Neutrophil (primary cell): ENCODE measurements around the gene ST7.

Source experiments
- H3K27ac ChIP-seq: fragments of 200-600 bp; sonication (generic); 2 replicates; pipeline ENCODE4 v1.5.1; 2016; ENCODE audit warnings: mild to moderate bottlenecking, moderate library complexity
- H3K27me3 ChIP-seq: fragments of 200-600 bp; sonication (generic); 2 replicates; pipeline ENCODE4 v1.6.0; 2016; ENCODE audit warnings: mild to moderate bottlenecking
- H3K36me3 ChIP-seq: fragments of 200-600 bp; sonication (generic); 2 replicates; pipeline ENCODE4 v1.5.1; 2017
- H3K4me1 ChIP-seq, 2 experiments: fragments of 200-600 bp in 1 of 2; sonication (generic) in 1 of 2; 1 replicate in 1 of 2; 2 replicates in 1 of 2; pipeline versions ENCODE4 v1.5.1 to v1.6.1; 2013 to 2016; ENCODE audit warnings: low read depth in 1 of 2, low read length in 1 of 2, mild to moderate bottlenecking in 1 of 2, moderate library complexity in 1 of 2; ENCODE audit not compliant: control insufficient read depth in 1 of 2, insufficient read depth in 1 of 2
- H3K4me3 ChIP-seq, 2 experiments: fragments of 200-600 bp in 1 of 2; sonication (generic) in 1 of 2; 1 replicate in 1 of 2; 2 replicates in 1 of 2; pipeline ENCODE4 v1.5.1; 2013 to 2016; ENCODE audit warnings: low read depth in 1 of 2, low read length in 1 of 2, mild to moderate bottlenecking in 1 of 2, moderate library complexity in 1 of 2
- H3K9me3 ChIP-seq: fragments of 200-600 bp; sonication (generic); 2 replicates; pipeline ENCODE4 v1.5.1; 2016
- TF ChIP-seq, protein P1 (sequence below): fragments of 200-600 bp; sonication (generic); IDR thresholded peaks from 2 replicates; pipeline ENCODE4 v1.5.1; 2016; ENCODE audit warnings: antibody characterized with exemption

Gene ST7

DNA sequence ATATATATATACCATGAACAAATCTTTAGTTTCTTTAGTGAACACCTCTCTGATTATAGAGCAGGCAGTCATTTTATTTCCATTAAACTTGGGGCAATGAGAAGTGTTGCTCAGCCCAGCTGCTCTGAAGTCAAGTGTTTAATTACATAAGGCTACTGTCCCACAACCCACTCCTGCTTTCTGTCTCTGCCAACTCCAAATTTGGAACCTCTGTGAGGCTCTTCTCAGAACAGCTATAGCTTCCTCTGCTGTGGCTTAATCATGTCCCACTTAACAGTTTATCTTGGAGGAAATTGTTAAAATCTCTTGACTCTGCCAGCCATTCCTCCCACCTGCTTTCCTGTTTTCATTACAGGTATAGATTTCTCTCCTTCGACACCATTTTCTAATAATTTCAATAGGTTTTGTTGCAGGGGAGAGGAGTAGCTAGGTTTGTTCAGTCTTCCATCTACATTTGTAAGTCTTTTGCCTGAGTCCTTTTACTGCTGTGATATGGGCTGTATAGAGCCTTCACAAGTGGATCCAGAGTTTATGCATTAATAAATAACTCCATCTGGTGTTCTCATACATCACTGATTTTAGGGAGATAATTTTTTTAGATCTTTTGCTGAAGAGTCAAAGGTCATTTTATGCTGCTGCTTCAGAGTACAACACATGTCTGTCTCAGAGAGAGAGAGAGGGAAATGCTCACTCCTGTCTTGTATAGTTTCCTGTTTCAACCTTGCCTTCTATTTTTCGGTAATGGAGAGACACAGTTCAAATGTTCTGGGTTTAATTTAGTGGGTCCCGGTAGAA, 199.1 kb downstream of the ST7 start:
- no peaks in the 10 kb centered on the region for H3K4me1 ChIP-seq
- no peak overlapping the region for H3K4me3 ChIP-seq
- no peaks in the 10 kb centered on the region for H3K9me3 ChIP-seq
- no peak overlapping the region for H3K27ac ChIP-seq
- H3K36me3 ChIP-seq, result no peaks in the 10 kb centered on the region
- TF ChIP-seq, protein P1, sequence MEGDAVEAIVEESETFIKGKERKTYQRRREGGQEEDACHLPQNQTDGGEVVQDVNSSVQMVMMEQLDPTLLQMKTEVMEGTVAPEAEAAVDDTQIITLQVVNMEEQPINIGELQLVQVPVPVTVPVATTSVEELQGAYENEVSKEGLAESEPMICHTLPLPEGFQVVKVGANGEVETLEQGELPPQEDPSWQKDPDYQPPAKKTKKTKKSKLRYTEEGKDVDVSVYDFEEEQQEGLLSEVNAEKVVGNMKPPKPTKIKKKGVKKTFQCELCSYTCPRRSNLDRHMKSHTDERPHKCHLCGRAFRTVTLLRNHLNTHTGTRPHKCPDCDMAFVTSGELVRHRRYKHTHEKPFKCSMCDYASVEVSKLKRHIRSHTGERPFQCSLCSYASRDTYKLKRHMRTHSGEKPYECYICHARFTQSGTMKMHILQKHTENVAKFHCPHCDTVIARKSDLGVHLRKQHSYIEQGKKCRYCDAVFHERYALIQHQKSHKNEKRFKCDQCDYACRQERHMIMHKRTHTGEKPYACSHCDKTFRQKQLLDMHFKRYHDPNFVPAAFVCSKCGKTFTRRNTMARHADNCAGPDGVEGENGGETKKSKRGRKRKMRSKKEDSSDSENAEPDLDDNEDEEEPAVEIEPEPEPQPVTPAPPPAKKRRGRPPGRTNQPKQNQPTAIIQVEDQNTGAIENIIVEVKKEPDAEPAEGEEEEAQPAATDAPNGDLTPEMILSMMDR, result no peak
- no peaks in the 10 kb centered on the region for H3K27me3 ChIP-seq

DNA sequence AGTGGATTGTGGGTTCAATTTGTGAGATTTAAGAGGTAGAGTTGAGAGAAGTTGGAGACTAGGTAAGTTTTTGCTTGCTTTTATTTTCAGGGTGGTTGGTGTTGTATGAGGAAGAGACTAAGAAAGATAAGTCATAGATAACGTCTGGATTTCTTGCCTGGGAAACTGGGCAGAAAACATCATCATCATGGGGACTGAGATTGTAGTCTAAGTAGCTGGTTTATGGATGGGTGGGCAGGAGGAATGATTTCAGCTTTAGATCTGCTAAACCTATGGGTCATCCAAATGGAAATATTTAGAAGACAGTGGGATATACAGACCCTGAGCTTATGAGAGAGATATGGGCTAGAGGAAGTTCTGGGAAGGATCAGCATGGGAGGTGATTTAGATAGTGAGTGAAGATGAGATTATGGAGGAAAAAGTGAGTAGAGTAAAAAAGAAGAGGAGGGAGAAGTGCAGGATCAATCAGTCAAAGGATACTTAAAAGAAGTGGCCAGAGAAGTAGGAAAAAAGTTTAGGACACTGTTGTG, 199.8 kb downstream of the ST7 start:
- no peaks in the 10 kb centered on the region for H3K36me3 ChIP-seq
- H3K4me3 ChIP-seq, result no peak overlapping the region
- no peaks in the 10 kb centered on the region for H3K4me1 ChIP-seq
- H3K9me3 ChIP-seq, result no peaks in the 10 kb centered on the region
- no peak overlapping the region for H3K27ac ChIP-seq
- no peaks in the 10 kb centered on the region for H3K27me3 ChIP-seq
- TF ChIP-seq, protein P1, result no peak

DNA sequence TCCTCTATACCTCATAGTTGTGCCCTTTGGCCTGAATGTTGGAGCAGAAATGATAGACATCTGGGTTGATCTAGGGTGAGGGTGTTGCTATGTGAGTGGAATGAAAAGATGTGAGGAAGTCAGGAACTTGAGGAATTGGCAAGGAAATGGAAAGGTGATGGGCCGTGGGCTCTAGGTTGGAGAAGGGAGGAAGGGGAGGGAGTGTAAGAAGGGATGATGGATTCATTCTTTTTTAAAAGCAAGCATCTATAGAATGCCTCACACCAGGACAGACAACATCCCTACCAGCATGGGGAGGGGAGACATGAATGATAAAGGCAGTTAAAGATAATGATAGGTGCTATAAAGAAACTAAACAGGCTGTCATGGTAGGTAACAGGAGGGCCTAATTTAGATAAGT, 201.4 kb downstream of the ST7 start:
- no peaks in the 10 kb centered on the region for H3K27me3 ChIP-seq
- TF ChIP-seq, protein P1, result no peak
- H3K9me3 ChIP-seq, result no peaks in the 10 kb centered on the region
- no peaks in the 10 kb centered on the region for H3K4me1 ChIP-seq
- no peaks in the 10 kb centered on the region for H3K36me3 ChIP-seq
- H3K4me3 ChIP-seq, result no peak overlapping the region
- no peak overlapping the region for H3K27ac ChIP-seq

DNA sequence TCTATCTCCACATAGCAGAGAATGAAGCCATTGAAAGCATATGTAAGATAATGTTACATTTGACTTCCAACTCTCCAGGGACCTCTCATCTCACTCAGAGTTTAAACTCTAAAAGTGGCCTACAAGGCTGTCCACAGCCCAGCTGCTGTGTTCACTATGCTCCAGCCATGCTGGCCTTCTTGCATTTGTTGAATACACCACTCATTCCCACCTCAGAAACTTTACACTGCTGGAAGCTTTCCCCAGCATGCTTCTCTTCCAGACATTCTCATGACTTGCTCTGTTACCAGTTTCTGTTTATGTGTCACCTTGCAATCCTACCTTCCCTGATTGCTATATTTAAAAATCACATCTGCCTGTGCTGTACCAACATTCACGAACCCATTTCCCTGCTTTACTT, 202.4 kb downstream of the ST7 start:
- TF ChIP-seq, protein P1, result no peak
- no peak overlapping the region for H3K4me3 ChIP-seq
- H3K27ac ChIP-seq, result no peak overlapping the region
- no peaks in the 10 kb centered on the region for H3K36me3 ChIP-seq
- no peaks in the 10 kb centered on the region for H3K4me1 ChIP-seq
- H3K9me3 ChIP-seq, result no peaks in the 10 kb centered on the region
- no peaks in the 10 kb centered on the region for H3K27me3 ChIP-seq

DNA sequence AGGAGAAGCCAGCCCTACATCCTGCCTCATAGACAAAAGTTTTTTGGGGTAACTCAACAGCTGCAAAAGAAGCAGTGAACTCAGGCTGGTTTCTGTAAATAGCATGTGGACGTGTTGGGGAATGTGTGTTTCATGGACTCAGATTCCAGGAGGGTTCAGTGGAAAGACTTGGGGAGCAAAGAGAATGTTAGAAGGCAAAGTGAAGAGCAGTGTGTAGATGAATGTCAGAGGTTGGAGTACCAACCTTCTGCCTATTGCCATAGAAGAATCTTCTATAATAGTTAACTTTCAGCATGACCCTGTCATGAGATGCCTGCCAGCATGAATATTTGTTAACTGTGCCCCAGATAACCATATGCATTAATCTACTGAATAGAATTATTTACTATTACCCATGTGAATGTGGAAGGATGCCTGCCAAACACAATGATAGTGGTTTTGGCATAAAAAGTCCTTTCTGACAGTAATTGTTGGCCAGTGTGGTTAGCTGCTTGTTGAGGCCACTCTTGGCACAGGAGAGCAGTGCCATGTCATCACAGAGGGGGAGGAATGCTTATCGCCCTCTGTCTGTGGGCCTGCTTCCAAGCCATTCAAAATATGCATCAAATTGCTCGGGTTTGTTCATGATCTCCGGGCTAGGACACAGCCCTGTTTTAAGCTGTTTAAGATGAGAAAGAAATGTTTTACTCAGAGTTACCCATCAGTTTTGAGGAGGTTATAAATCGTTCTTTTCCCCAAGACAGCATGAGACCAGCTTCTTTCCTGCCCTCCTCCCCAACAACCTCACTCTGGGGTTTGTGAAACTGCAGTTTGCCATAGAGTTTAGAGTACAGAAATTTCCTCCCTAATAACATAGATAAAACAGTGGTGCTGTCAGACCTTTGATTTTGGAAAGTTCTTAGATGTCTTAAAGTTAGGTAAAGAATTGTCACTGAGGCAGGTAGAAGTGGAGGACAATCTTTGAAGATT, 204.2 kb downstream of the ST7 start:
- TF ChIP-seq, protein P1, result no peak
- no peaks in the 10 kb centered on the region for H3K4me1 ChIP-seq
- H3K27ac ChIP-seq, result no peak overlapping the region
- no peaks in the 10 kb centered on the region for H3K36me3 ChIP-seq
- H3K27me3 ChIP-seq, result no peaks in the 10 kb centered on the region
- no peak overlapping the region for H3K4me3 ChIP-seq
- H3K9me3 ChIP-seq, result no peaks in the 10 kb centered on the region
